Calu3 (cell line): ENCODE data around the gene SIAH3. TPM values are rescaled to one million over a fixed set of nuclear protein-coding genes. Genes with fewer than 3 reads are reported as not detected.

Source experiments
- BruUV-seq: library from RNA; stranded (reverse); fragments of 400-500 nt; replicated peaks from 2 replicates; lab custom pipeline; 2021; lab: Mats Ljungman, UMichigan
- CTCF ChIA-PET: fragments of 300-600 bp; sonication (Branson Sonifier 250); formaldehyde crosslinking; loops from one replicate; lab custom pipeline; 2022; ENCODE audit warnings: antibody characterized with exemption; lab: Charles Lee
- DNase-seq: peaks from one replicate; pipeline ENCODE4 v3.0.0; 2022
- H3K27ac Mint-ChIP-seq: one replicate; pipeline ENCODE4 v1.8.0; 2022; ENCODE audit warnings: mixed read lengths; ENCODE audit not compliant: unreplicated experiment
- H3K27me3 Mint-ChIP-seq: one replicate; pipeline ENCODE4 v1.8.0; 2022; ENCODE audit warnings: mixed read lengths; ENCODE audit not compliant: unreplicated experiment
- H3K36me3 Mint-ChIP-seq: one replicate; pipeline ENCODE4 v1.8.0; 2022; ENCODE audit warnings: mild to moderate bottlenecking, moderate library complexity, mixed read lengths; ENCODE audit not compliant: insufficient read depth, unreplicated experiment
- H3K4me1 Mint-ChIP-seq: one replicate; pipeline ENCODE4 v1.8.0; 2022; ENCODE audit warnings: mild to moderate bottlenecking, low read depth, mixed read lengths; ENCODE audit not compliant: unreplicated experiment
- H3K4me3 Mint-ChIP-seq: one replicate; pipeline ENCODE4 v1.8.0; 2022; ENCODE audit warnings: mild to moderate bottlenecking, low read depth, moderate library complexity, mixed read lengths; ENCODE audit not compliant: unreplicated experiment
- H3K9me3 Mint-ChIP-seq: one replicate; pipeline ENCODE4 v1.8.0; 2022; ENCODE audit warnings: low read depth, mixed read lengths; ENCODE audit not compliant: unreplicated experiment
- intact Hi-C: fragments of 100-400 bp; cut with micrococcal nuclease; formaldehyde crosslinking; loops from one replicate; pipeline ENCODE4 v1.10.0; 2022; ENCODE audit not compliant: unreplicated experiment
- total RNA-seq: library from RNA; stranded (reverse); gene quantifications from 2 replicates; pipeline ENCODE4 v1.2.3, GENCODE V29; 2022
- TF ChIP-seq, protein P1 (sequence below): fragments of 200-600 bp; IDR thresholded peaks from one replicate; pipeline ENCODE4 v1.8.0; 2022; ENCODE audit warnings: antibody characterized with exemption; ENCODE audit not compliant: unreplicated experiment

SIAH3 gene
- total RNA-seq, 1 experiment from 2014 or later, result not detected

GRCh38 chr13:45885194-45885593 is 33.6 kb upstream of the SIAH3 start:
- TF ChIP-seq, protein P1, sequence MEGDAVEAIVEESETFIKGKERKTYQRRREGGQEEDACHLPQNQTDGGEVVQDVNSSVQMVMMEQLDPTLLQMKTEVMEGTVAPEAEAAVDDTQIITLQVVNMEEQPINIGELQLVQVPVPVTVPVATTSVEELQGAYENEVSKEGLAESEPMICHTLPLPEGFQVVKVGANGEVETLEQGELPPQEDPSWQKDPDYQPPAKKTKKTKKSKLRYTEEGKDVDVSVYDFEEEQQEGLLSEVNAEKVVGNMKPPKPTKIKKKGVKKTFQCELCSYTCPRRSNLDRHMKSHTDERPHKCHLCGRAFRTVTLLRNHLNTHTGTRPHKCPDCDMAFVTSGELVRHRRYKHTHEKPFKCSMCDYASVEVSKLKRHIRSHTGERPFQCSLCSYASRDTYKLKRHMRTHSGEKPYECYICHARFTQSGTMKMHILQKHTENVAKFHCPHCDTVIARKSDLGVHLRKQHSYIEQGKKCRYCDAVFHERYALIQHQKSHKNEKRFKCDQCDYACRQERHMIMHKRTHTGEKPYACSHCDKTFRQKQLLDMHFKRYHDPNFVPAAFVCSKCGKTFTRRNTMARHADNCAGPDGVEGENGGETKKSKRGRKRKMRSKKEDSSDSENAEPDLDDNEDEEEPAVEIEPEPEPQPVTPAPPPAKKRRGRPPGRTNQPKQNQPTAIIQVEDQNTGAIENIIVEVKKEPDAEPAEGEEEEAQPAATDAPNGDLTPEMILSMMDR, result no peak
- no peak overlapping the region for H3K4me3 Mint-ChIP-seq
- no peak for DNase-seq
- BruUV-seq, result no TSS peak
- peaks cover 21% of the 10 kb centered on the region for H3K27me3 Mint-ChIP-seq
- intact Hi-C loops, result no loop called here
- no peaks in the 10 kb centered on the region for H3K9me3 Mint-ChIP-seq
- H3K4me1 Mint-ChIP-seq, result no peaks in the 10 kb centered on the region
- CTCF ChIA-PET, result no interaction called here
- no peaks in the 10 kb centered on the region for H3K36me3 Mint-ChIP-seq
- no peak overlapping the region for H3K27ac Mint-ChIP-seq

DNA sequence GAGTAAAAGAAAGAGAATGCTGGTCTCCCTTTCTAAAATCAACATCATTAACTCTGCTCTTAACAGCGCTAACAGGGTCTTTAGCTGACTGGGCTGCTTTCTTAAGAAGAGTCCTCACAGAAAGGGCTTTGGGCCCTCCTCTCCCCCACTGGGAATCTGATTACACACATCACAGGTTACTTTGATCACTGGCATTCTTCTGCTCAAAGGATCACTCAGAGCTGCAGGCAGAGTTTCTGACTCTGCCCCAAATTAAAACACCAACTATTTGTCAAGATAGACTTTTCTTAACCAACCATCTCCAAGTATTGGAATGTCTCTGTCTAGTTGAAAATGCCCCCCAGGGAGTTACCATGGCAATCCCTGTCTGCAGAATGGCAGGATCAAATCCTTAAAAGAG is 31.1 kb upstream of the SIAH3 start:
- Mint-ChIP-seq H3K27ac (no peak overlapping the region), H3K4me1 (no peaks in the 10 kb centered on the region), H3K4me3 (no peak overlapping the region), H3K27me3 (peaks cover 13% of the 10 kb centered on the region), H3K9me3 (no peaks in the 10 kb centered on the region), H3K36me3 (no peaks in the 10 kb centered on the region)
- no TSS peak for BruUV-seq
- intact Hi-C loops, result loop anchor here (5.0 kb wide), 1 partner anchor 75 kb away; no protein-coding TSS in a partner anchor
- DNase-seq, result no peak
- CTCF ChIA-PET, result no interaction called here
- TF ChIP-seq, protein P1, result no peak

DNA sequence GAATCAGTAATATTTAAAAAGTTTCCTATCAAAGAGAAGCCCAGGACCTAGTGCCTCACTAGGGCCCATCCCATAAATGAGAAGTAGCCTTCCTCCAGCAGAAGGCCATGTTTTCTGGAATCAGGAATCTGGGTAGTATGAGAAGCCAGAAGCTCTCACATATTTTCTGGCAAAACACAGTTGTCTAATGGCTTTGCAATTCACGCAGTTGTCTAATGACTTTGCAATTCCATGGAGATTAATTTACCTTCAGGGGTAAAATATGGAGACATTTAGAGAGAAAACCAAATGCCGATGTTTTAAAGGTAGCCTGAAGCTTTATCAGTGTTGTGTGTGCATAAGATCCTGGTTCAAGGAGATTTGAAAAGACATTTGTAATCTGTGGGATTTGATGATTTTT is 29.8 kb upstream of the SIAH3 start:
- DNase-seq, result no peak
- Mint-ChIP-seq H3K4me3 (no peak overlapping the region), H3K4me1 (peaks cover 2% of the 10 kb centered on the region), H3K27ac (no peak overlapping the region), H3K9me3 (no peaks in the 10 kb centered on the region), H3K27me3 (peaks cover 13% of the 10 kb centered on the region), H3K36me3 (no peaks in the 10 kb centered on the region)
- CTCF ChIA-PET, result no interaction called here
- BruUV-seq, result no TSS peak
- TF ChIP-seq, protein P1, result no peak
- intact Hi-C loops, result loop anchor here (5.0 kb wide), 1 partner anchor 74 kb away; no protein-coding TSS in a partner anchor

DNA sequence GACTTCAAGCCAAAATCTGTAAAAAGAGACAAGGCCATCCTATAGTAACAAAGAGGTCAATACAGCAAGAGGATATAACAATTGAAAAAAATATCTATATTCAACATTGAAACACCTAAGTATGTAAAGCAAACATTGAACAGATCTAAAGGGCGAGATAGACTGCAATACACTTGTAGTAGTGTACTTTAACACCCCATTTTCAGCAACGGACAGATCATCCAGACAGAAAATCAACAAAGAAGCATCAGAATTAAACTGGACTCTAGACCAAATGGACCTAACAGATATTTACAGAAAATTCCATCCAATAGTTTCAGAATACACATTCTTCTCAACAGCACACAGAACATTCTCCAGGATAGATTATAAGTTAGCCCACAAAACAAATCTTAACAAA is 28.7 kb upstream of the SIAH3 start:
- TF ChIP-seq, protein P1, result no peak
- Mint-ChIP-seq H3K27me3 (peaks cover 13% of the 10 kb centered on the region), H3K36me3 (no peaks in the 10 kb centered on the region), H3K9me3 (no peaks in the 10 kb centered on the region), H3K4me1 (peaks cover 11% of the 10 kb centered on the region), H3K27ac (no peak overlapping the region), H3K4me3 (no peak overlapping the region)
- CTCF ChIA-PET, result interaction anchor here (1.0 kb wide), 1 partner anchor 73 kb away, joined by 8 read pairs; no protein-coding TSS in a partner anchor
- no TSS peak for BruUV-seq
- no peak for DNase-seq
- intact Hi-C loops, result loop anchor here (5.0 kb wide), 1 partner anchor 73 kb away; no protein-coding TSS in a partner anchor
